NCI-H128 (cell line): Measurements from ENCODE around the gene PPP1CC.

ENCODE experiments used
- DNase-seq: peaks from one replicate; lab custom pipeline; 2025; ENCODE audit not compliant: unreplicated experiment; lab: John Stamatoyannopoulos, UW

The PPP1CC gene

GRCh38 chr12:110689281-110690126 is 53.2 kb downstream of the PPP1CC start:
- no peak for DNase-seq

- DNase-seq: no peak
Observed at GRCh38 chr12:110688446-110689280, 54.0 kb downstream of the PPP1CC start, which contains the start of gene HVCN1. HVCN1 (minus strand) TSS chr12:110689115; CDS start chr12:110683245, 5,870 bp downstream.

DNA sequence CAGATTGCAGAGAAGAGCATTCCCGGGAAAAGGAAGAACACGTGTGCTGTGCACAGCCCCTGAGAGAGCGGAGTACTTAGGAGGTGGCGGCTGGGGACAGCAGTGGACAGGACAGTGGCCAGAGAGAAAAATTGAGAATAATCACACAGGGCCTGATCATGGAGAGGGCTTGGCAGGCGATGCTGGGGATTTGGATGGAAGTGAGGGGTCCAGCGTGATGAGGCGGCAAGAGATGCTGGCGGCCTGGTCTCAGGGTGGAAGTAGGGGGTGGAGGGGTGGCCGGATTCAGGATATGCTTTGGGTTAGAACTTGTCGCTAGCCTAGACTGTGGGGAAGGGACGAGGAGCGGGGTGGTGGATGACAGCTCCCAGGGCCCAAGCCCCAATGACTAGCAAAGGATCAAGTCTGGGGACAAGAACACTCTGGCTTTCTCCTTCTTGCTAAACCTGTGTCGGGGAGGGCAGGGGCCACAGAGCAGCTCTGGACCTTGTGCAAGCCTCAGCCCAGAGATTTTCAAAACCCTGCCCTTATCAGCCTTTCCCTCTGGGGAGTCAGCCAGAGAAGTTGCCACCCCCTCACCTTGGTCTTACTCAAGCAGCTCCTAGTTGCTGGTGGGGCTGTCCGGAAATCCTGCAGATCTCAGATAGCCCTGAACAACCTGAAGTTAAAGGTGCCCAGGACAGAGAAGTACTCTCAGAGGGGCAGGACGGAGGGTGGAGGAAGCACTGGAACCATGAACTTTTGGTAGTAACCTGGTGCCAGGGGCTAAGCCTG is 55.1 kb downstream of the PPP1CC start:
- no peak for DNase-seq

- DNase-seq: no peak
Observed at GRCh38 chr12:110686294-110686903, 56.3 kb downstream of the PPP1CC start.

DNA sequence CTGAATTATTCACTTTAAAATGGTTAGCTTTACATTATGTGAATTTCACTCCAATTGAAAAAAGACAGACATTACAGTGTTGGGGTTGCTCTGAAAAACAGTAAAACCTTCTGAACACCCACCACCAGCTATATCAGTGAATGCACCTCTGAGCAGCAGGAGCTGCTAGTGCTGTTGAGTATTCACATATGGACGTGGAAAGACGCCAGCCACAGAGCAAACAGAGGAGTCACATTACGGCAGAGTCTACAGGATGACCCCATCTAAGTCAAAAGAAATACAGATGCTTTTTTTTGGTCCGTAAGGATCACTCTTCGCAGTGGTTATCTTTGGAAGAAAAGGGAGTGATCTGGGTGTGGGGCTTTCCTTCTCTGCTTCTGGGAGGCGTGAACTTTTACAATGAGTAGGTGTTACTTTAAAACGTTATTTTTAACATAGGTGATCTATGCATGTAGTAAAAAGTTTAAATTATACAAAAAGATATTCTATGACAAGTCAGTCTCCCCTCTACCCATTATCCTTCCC is 58.3 kb downstream of the PPP1CC start:
- DNase-seq: no peak

DNA sequence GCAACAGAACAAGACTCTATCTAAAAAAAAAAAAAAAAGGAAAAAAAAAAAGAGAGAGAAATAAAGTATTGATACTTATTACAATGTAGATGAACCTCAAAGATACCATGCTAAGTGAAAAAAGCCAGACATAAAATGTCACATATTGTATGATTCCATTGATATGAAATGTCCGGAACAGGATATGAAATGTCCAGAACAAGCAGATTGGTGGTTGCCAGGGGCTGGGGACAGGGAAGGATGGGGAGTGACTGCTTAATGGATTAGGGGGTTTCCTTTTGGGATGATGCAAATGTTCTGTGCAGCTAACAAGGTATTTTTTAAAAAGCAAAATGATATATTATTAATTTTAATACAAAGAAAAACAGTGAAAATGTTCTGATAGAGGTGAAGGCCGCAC is 58.8 kb downstream of the PPP1CC start:
- DNase-seq: no peak

DNA sequence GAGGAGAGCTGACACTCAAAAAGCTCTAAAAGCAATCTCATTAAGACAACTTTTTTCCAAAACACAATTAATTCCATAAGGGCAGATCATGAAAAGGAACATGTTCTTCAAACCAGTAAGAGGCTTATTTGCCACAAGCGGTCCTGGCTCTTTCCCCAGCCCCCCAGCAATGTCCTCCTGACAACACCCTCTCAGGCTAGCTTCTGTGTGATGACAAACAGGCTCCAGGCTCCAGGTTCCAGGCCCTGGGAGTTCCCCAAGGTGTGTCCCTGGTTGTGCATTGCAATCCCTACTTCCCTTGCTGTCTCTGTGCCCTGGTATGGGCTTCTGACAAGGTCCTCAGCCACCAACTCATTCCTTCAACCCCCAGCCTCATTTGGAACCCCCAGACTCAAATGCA is 62.7 kb downstream of the PPP1CC start:
- no peak for DNase-seq

- DNase-seq: no peak
Observed at GRCh38 chr12:110679201-110679600, 63.5 kb downstream of the PPP1CC start.

DNA sequence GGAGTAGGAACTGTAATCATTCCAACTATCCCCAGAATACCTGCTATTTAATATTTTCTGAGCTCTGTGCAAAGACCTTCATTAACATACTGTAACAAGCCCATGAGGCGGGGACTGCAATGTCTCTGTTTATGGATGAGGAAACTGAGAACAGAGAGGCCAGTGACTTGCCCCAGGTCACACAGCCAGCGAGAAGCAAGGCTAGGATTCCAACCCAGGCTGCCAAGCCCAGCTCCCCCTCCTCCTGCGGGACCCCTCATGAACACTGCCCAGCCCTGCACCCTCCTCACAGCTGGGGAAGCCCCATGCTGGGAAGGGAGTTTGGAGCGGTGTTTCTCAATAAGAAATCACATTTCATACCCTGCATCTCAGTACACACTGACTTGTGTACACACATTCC is 64.7 kb downstream of the PPP1CC start:
- no peak for DNase-seq

GRCh38 chr12:110677206-110677911 is 65.3 kb downstream of the PPP1CC start:
- DNase-seq: no peak

GRCh38 chr12:110676171-110676570 is 66.5 kb downstream of the PPP1CC start:
- no peak for DNase-seq

- DNase-seq: no peak
Observed at GRCh38 chr12:110670161-110670701, 72.5 kb downstream of the PPP1CC start.
